Ishikawa (cell line): ENCODE measurements around the gene SLC7A11.

Source experiments
- CEBPB ChIP-seq: IDR thresholded peaks from 2 replicates; pipeline ENCODE4 v1.6.1; 2012
- CREB1 ChIP-seq: IDR thresholded peaks from 2 replicates; pipeline ENCODE4 v1.6.1; 2012; ENCODE audit warnings: low read depth
- EGR1 ChIP-seq: IDR thresholded peaks from 2 replicates; pipeline ENCODE4 v1.6.1; 2012
- EP300 ChIP-seq: IDR thresholded peaks from 2 replicates; pipeline ENCODE4 v1.6.1; 2012; ENCODE audit warnings: borderline replicate concordance
- FOXM1 ChIP-seq: IDR thresholded peaks from 2 replicates; pipeline ENCODE4 v1.6.1; 2012; ENCODE audit warnings: low read depth, borderline replicate concordance
- NFIC ChIP-seq: IDR thresholded peaks from 2 replicates; pipeline ENCODE4 v1.6.1; 2012
- RAD21 ChIP-seq: IDR thresholded peaks from 2 replicates; pipeline ENCODE4 v1.6.1; 2012; ENCODE audit warnings: low read depth
- TAF1 ChIP-seq: IDR thresholded peaks from 2 replicates; pipeline ENCODE4 v1.6.1; 2012; ENCODE audit warnings: low read depth, mild to moderate bottlenecking
- TCF12 ChIP-seq: IDR thresholded peaks from 2 replicates; pipeline ENCODE4 v1.6.1; 2012; ENCODE audit warnings: low read depth
- TEAD4 ChIP-seq: IDR thresholded peaks from 2 replicates; pipeline ENCODE4 v1.6.1; 2012
- YY1 ChIP-seq: IDR thresholded peaks from 2 replicates; pipeline ENCODE4 v1.6.1; 2012; ENCODE audit warnings: low read depth
- ZBTB7A ChIP-seq: IDR thresholded peaks from 2 replicates; pipeline ENCODE4 v1.6.1; 2012; ENCODE audit warnings: low read depth
- TF ChIP-seq, protein P1 (sequence below): IDR thresholded peaks from 2 replicates; pipeline ENCODE4 v1.6.1; 2012
- TF ChIP-seq, protein P2 (sequence below): IDR thresholded peaks from 2 replicates; pipeline ENCODE4 v1.6.1; 2012
- TF ChIP-seq, protein P3 (sequence below): IDR thresholded peaks from 2 replicates; pipeline ENCODE4 v1.6.1; 2012; ENCODE audit warnings: low read depth, mild to moderate bottlenecking

Gene SLC7A11

DNA sequence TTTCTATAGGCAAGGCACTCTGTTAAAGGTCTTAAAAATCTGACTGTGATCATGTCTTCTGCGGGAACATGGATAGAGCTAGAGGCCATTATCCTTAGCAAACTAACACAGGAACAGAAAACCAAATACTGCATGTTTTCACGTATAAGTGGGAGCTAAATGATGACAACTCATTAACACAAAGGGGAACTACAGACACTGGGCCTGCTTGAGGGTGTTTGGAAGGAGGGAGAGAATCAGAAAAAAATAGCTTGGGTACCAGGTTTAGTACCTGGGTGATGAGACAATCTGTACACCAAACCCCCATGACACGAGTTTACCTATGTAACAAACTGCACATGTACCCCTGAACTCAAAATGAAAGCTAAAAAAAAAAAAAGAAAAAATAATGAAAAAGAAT lies 12.1 kb downstream of the SLC7A11 start:
- TF ChIP-seq NFIC = no peak

DNA sequence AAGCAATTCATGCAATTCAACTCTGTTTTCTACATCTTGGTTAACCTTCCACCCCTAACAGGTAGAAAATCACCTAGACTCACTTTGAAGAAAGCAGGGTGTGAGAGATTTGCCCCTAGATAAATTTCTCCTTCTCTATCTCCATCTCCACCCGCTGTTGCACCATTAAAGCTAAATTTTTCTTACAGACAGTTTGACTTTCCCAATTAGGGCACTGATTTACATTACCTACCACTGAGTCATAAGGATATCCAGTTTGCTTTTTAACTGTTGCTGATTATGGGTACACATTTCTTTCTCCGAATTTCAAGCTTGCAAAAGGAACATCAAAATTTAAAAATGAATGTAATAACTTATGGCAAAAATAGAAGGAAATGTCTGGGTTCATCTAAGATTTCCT lies 13.0 kb downstream of the SLC7A11 start:
- TF ChIP-seq, protein P1, sequence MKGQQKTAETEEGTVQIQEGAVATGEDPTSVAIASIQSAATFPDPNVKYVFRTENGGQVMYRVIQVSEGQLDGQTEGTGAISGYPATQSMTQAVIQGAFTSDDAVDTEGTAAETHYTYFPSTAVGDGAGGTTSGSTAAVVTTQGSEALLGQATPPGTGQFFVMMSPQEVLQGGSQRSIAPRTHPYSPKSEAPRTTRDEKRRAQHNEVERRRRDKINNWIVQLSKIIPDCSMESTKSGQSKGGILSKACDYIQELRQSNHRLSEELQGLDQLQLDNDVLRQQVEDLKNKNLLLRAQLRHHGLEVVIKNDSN = no peak

DNA sequence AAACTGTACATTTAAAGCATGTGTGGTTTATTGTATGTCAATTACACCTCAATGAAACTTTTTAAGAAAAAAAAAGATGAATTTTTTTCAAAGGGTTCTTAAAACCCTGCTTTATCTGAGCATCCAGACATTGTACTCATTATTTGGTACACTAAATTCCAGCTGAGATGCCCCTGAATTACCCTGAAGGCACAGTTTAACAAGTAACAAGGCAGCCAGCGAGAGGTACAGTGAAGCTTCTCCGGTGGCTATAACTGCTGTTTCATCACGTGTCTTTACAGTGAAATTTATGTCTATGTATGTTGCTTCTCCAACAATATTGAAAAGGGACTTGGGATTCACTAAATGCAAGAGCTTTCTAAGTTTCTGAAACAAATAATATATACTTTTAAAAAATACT lies 15.8 kb downstream of the SLC7A11 start:
- TF ChIP-seq TCF12 (no peak), FOXM1 (no peak), NFIC (no peak), YY1 (no peak), CREB1 (no peak), RAD21 (no peak), EGR1 (no peak), ZBTB7A (no peak), EP300 (no peak), TAF1 (no peak), TEAD4 (no peak), CEBPB (no peak)
- TF ChIP-seq, protein P2, sequence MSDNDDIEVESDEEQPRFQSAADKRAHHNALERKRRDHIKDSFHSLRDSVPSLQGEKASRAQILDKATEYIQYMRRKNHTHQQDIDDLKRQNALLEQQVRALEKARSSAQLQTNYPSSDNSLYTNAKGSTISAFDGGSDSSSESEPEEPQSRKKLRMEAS = no peak
- TF ChIP-seq, protein P1 = no peak
- TF ChIP-seq, protein P3, sequence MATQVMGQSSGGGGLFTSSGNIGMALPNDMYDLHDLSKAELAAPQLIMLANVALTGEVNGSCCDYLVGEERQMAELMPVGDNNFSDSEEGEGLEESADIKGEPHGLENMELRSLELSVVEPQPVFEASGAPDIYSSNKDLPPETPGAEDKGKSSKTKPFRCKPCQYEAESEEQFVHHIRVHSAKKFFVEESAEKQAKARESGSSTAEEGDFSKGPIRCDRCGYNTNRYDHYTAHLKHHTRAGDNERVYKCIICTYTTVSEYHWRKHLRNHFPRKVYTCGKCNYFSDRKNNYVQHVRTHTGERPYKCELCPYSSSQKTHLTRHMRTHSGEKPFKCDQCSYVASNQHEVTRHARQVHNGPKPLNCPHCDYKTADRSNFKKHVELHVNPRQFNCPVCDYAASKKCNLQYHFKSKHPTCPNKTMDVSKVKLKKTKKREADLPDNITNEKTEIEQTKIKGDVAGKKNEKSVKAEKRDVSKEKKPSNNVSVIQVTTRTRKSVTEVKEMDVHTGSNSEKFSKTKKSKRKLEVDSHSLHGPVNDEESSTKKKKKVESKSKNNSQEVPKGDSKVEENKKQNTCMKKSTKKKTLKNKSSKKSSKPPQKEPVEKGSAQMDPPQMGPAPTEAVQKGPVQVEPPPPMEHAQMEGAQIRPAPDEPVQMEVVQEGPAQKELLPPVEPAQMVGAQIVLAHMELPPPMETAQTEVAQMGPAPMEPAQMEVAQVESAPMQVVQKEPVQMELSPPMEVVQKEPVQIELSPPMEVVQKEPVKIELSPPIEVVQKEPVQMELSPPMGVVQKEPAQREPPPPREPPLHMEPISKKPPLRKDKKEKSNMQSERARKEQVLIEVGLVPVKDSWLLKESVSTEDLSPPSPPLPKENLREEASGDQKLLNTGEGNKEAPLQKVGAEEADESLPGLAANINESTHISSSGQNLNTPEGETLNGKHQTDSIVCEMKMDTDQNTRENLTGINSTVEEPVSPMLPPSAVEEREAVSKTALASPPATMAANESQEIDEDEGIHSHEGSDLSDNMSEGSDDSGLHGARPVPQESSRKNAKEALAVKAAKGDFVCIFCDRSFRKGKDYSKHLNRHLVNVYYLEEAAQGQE = no peak

- TF ChIP-seq, protein P1 = no peak
- TF ChIP-seq TEAD4 (no peak), FOXM1 (no peak), RAD21 (no peak), CREB1 (no peak), EP300 (no peak), TCF12 (no peak), EGR1 (no peak), TAF1 (no peak), YY1 (no peak), CEBPB (no peak), ZBTB7A (no peak), NFIC (no peak)
- TF ChIP-seq, protein P3 = no peak
- TF ChIP-seq, protein P2 = no peak
These were observed 16.7 kb downstream of the SLC7A11 start for GRCh38 chr4:138225477-138225876.

DNA sequence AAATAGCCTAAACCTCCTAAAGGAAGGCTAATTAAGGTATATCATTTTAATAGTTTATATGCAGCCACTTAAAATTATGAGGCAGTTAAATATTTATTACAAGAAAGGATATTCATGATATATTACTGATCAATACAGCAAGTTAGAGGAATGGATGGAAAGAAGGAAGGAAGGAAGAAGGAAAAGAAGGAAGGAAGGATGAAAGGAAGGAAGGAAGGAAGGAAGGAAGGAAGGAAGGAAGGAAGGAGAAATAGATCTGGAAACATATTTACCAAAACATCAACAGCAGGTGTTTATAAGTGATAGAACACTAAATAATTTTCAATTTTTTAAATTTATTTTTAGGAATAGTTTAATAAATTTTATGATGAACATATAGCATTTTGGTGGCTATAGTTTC lies 17.5 kb downstream of the SLC7A11 start:
- TF ChIP-seq, protein P3 = no peak
- TF ChIP-seq, protein P1 = no peak
- TF ChIP-seq CREB1 = no peak
- no peak for TF ChIP-seq EP300
- no peak for TF ChIP-seq EGR1
- TF ChIP-seq, protein P2 = no peak
- no peak for TF ChIP-seq TEAD4
- no peak for TF ChIP-seq RAD21
- TF ChIP-seq CEBPB = no peak
- TF ChIP-seq FOXM1 = no peak
- TF ChIP-seq TCF12 = no peak
- TF ChIP-seq NFIC = no peak
- TF ChIP-seq YY1 = no peak
- no peak for TF ChIP-seq ZBTB7A
- no peak for TF ChIP-seq TAF1
